GM21447 (cell line): ENCODE data around the gene AVPR2.

Experiments
- ATAC-seq: cut with Tn5 transposase; IDR thresholded peaks from one replicate; pipeline ENCODE4 v1.9.1; 2021; ENCODE audit not compliant: unreplicated experiment

Gene AVPR2

GRCh38 chrX:153903991-153904957 lies at the start of gene AVPR2:
AVPR2 (plus strand) TSS chrX:153904673; CDS start chrX:153905146, 473 bp downstream.
- no peak for ATAC-seq

GRCh38 chrX:153854702-153855101 lies 49.8 kb upstream of the AVPR2 start:
- ATAC-seq: no peak

DNA sequence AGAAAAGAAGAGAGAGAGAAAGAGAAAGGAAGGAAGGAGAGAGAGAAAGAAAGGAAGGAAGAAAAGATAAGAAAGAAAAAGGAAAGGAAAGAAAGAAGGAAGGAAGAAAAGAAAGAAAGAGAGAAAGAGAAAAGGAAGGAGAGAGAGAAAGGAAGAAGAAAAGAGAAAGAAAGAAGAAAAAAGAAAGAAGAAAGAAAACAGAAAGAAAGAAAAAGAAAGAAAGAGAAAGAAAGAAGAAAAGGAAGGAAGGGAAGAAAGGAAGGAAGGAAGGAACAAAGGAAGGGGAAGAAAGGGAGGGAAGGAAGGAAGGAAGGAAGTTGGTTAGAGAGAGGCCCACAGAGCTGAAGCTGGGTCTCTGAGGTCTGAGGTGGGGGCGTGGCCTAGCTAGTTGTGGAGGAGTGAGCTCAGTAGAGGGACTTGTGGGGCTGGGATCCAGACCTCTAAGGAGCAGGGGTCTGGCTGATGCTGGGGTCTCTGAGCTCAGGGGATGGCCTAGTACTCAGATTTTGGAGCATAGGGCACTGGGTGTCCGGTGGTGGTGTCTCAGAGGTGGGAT lies 47.0 kb upstream of the AVPR2 start:
- ATAC-seq: no peak

DNA sequence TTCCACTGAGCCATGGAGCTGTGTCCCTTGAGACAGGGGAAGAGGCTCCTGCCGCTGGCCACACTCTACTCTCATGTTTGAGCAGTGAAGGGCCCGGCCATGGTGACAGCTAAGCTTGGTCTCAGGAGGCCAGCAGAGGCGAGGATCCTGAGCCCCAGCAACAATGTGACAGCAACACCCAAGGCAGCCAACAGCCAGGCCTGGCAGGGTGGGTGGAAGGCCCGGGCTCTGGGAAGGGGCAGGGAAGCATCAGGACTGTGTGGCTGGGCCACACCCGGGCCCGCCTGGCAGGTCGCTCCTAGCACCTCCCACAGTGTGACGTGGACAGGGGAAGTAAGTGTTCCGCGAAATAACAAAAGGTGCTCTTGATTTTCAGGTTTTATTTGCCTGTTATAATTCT lies 43.3 kb upstream of the AVPR2 start:
- no peak for ATAC-seq

- no peak for ATAC-seq
Observed at GRCh38 chrX:153861733-153862310, 42.7 kb upstream of the AVPR2 start.

DNA sequence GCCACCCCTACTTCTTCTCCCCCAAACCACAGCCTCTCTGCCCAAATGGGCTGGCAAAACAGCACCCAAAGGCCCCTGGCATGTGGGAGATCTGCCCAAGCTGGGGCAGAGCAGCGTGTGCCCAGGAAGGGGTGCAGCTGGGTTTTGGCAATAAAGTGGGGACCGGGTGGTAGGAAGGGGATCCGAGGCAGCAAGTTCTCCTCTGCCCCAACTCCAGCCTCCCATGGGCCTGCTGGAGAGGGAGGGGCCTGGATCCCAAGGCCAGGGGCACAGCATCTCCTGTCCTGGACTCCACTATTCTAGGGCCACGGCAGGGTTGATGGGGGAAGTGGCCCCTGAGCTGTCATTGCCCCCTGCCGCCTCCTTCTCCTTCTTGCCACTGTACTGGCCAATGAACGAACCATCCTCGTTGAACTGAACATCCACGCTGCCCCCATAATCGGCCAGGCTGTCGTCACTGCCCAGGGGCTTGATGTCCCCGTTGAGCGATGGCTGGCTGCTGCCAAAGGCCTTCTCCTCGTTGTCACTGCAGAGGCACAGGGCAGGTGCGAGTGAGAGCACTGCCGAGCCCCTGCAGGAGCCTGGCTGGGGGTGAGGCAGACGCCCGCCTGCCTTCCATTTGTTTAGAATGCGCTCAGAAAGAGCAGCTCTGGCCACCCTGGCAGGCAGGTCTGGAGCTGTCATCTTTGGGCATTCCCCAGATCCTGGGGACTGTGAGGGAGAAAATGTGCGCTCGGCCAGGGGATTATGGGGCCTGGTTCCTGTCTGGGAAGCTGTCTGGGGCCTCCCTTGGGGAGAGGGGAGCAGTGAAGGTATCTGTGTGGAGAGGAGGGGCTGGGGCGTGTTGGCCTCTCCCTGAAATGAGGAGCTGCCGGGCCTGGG lies 41.9 kb upstream of the AVPR2 start:
- ATAC-seq: no peak

- no peak for ATAC-seq
Observed at GRCh38 chrX:153863251-153863991, 41.1 kb upstream of the AVPR2 start.

DNA sequence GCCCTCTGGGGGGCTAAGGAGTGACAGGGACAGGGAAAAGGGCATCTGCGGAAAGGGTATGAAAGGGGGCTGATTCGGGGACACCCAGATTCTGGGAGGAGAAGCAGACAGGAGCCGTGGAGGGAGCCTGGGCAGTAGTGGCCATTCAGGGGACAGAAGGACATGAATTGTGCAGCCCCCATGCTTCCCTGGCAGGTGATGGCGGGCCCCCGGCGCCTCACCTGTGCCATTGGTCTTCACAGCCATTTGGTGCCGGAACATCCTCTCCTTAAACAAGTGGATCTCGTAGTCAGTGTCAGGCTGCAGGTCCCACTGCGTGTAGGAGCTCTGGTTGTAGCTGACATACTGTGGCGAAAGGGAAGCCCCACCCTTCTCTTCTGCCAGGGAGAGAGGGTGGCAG lies 40.4 kb upstream of the AVPR2 start:
- no peak for ATAC-seq

- ATAC-seq: no peak
Observed at GRCh38 chrX:153864561-153865320, 39.7 kb upstream of the AVPR2 start.

- no peak for ATAC-seq
Observed at GRCh38 chrX:153865321-153865580, 39.2 kb upstream of the AVPR2 start.

DNA sequence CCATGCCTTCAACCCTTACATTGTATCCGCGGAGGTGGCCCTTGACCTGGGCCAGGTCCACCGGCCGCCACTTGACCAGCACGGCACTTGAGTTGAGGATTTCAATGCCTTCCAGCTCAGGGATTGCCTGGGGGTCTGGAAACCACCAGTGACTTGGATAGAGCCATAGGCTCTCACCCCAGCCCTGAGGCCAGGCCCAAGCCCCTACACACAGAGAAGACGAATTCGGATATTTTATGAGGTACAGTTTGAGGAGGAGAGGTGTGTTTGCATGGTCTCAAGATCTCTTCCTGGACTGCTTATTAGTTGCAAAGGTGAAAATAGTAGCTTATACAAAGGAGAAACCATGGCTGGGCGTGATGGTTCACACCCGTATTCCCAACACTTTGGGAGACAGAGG lies 38.8 kb upstream of the AVPR2 start:
- ATAC-seq: no peak

GRCh38 chrX:153866302-153867019 lies 38.0 kb upstream of the AVPR2 start:
- no peak for ATAC-seq

GRCh38 chrX:153867139-153867538 lies 37.3 kb upstream of the AVPR2 start:
- ATAC-seq: no peak

- ATAC-seq: no peak
Observed at GRCh38 chrX:153867671-153868070, 36.8 kb upstream of the AVPR2 start.

GRCh38 chrX:153868576-153869472 lies 35.6 kb upstream of the AVPR2 start:
- ATAC-seq: no peak

- no peak for ATAC-seq
Observed at GRCh38 chrX:153869473-153870287, 34.8 kb upstream of the AVPR2 start.

DNA sequence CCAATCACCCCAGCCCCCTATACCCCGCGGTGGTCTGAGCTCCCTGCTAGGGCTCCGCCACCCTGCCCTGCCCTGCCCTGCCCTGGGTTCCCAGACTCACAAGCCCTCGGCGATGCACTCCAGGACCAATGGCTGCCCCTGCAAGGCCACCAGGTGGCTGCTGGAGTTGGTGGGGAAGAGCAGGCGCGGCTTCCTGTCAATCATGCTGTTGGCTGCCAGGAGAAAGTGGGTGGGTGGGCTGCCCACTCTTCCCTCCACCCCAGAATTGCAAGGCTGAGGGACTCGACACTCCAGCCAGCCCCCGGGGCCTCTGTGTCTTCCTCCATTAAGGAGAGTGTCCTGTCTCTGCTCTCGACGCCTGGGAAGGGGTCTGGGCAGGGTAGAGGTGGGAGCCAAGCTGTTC lies 34.2 kb upstream of the AVPR2 start:
- ATAC-seq: no peak
